ENCODE data around the gene XPNPEP1.

The XPNPEP1 gene

GRCh38 chr10:109947111-109947920 is 24.0 kb upstream of the XPNPEP1 start:
- DNase-seq (ENCODE audit: low read depth in 2 of 2, low spot score in 1 of 2): no peak

GRCh38 chr10:109946680-109947079 is 23.4 kb upstream of the XPNPEP1 start:
- no peak for DNase-seq (ENCODE audit: low read depth in 2 of 2, low spot score in 1 of 2)

GRCh38 chr10:109945473-109946177 is 22.3 kb upstream of the XPNPEP1 start:
- DNase-seq (ENCODE audit: low read depth in 2 of 2, low spot score in 1 of 2): no peak

GRCh38 chr10:109944613-109945012 is 21.3 kb upstream of the XPNPEP1 start:
- no peak for DNase-seq (ENCODE audit: low read depth in 2 of 2, low spot score in 1 of 2)

GRCh38 chr10:109941236-109941862 is 18.0 kb upstream of the XPNPEP1 start:
- DNase-seq (ENCODE audit: low read depth in 2 of 2, low spot score in 1 of 2): no peak

- DNase-seq (ENCODE audit: low read depth in 2 of 2, low spot score in 1 of 2): no peak
These were observed 17.2 kb upstream of the XPNPEP1 start for GRCh38 chr10:109940553-109940952.

- no peak for DNase-seq (ENCODE audit: low read depth in 2 of 2, low spot score in 1 of 2)
These were observed 16.8 kb upstream of the XPNPEP1 start for GRCh38 chr10:109940117-109940516.

GRCh38 chr10:109939315-109939961 is 16.1 kb upstream of the XPNPEP1 start:
- DNase-seq (ENCODE audit: low read depth in 2 of 2, low spot score in 1 of 2): no peak

- DNase-seq (ENCODE audit: low read depth in 2 of 2, low spot score in 1 of 2): no peak
These were observed 14.3 kb upstream of the XPNPEP1 start for GRCh38 chr10:109937460-109938065.

GRCh38 chr10:109934958-109935793 is 11.9 kb upstream of the XPNPEP1 start:
- DNase-seq (ENCODE audit: low read depth in 2 of 2, low spot score in 1 of 2): no peak

- peak in 1 of 2 donors; percentile 19 for DNase-seq (ENCODE audit: low read depth in 2 of 2, low spot score in 1 of 2)
These were observed 10.8 kb upstream of the XPNPEP1 start for GRCh38 chr10:109933984-109934565.

- DNase-seq (ENCODE audit: low read depth in 2 of 2, low spot score in 1 of 2): no peak
These were observed 9.7 kb upstream of the XPNPEP1 start for GRCh38 chr10:109932968-109933367.

GRCh38 chr10:109932391-109932790 is 9.1 kb upstream of the XPNPEP1 start:
- DNase-seq (ENCODE audit: low read depth in 2 of 2, low spot score in 1 of 2): no peak

- no peak for DNase-seq (ENCODE audit: low read depth in 2 of 2, low spot score in 1 of 2)
These were observed 7.9 kb upstream of the XPNPEP1 start for GRCh38 chr10:109931163-109931562.

- no peak for DNase-seq (ENCODE audit: low read depth in 2 of 2, low spot score in 1 of 2)
These were observed 6.3 kb upstream of the XPNPEP1 start for GRCh38 chr10:109929501-109930219.

GRCh38 chr10:109928475-109928891 is 5.2 kb upstream of the XPNPEP1 start:
- no peak for DNase-seq (ENCODE audit: low read depth in 2 of 2, low spot score in 1 of 2)

GRCh38 chr10:109926825-109927224 is 3.5 kb upstream of the XPNPEP1 start:
- DNase-seq (ENCODE audit: low read depth in 2 of 2, low spot score in 1 of 2): no peak

- DNase-seq (ENCODE audit: low read depth in 2 of 2, low spot score in 1 of 2): no peak
These were observed 2.9 kb upstream of the XPNPEP1 start for GRCh38 chr10:109926061-109926745.

All from stimulated activated CD8-positive, alpha-beta memory T cell treated with anti-CD3 and anti-CD28 coated beads, Interleukin-4, amount 100 ng/mL, for 1 hour (primary cell).